HepG2 (cell line): Measurements from ENCODE around the gene PODXL. TPM values are rescaled to one million over a fixed set of nuclear protein-coding genes. Genes with fewer than 3 reads are reported as not detected.

Experiments
- ARNTL ChIP-seq: sonication (generic); formaldehyde crosslinking; IDR thresholded peaks from 2 replicates; pipeline ENCODE4 v1.4.0; 2020; ENCODE audit warnings: mild to moderate bottlenecking, missing genetic modification reagents
- ELF3 ChIP-seq: IDR thresholded peaks from 2 replicates; pipeline ENCODE4 v1.6.1; 2016; ENCODE audit warnings: missing genetic modification reagents, missing compliant biosample characterization
- MEIS1 ChIP-seq: sonication (generic); formaldehyde crosslinking; IDR thresholded peaks from 2 replicates; pipeline ENCODE4 v1.9.0; 2021; ENCODE audit warnings: mild to moderate bottlenecking, missing genetic modification reagents, moderate library complexity, borderline replicate concordance
- NR2F2 ChIP-seq: IDR thresholded peaks from 2 replicates; pipeline ENCODE4 v1.6.1; 2012; ENCODE audit warnings: low read depth, inconsistent platforms, borderline replicate concordance
- PHB2 ChIP-seq: fragments of 450-650 bp; IDR thresholded peaks from 2 replicates; pipeline ENCODE4 v1.6.1; 2018; ENCODE audit not compliant: partially characterized antibody
- RBAK ChIP-seq: sonication (generic); formaldehyde crosslinking; IDR thresholded peaks from 2 replicates; pipeline ENCODE4 v1.5.1; 2020; ENCODE audit warnings: mild to moderate bottlenecking, missing genetic modification reagents
- STAT5B ChIP-seq: sonication (generic); formaldehyde crosslinking; IDR thresholded peaks from 2 replicates; pipeline ENCODE4 v1.4.0; 2020; ENCODE audit warnings: missing genetic modification reagents
- TBX2 ChIP-seq: sonication (generic); formaldehyde crosslinking; IDR thresholded peaks from 2 replicates; pipeline ENCODE4 v1.5.0; 2020; ENCODE audit warnings: missing genetic modification reagents, mild to moderate bottlenecking, borderline replicate concordance
- TSC22D2 ChIP-seq: sonication (generic); formaldehyde crosslinking; IDR thresholded peaks from 2 replicates; pipeline ENCODE4 v1.5.1; 2020; ENCODE audit warnings: missing genetic modification reagents, mild to moderate bottlenecking, borderline replicate concordance
- ZBTB21 ChIP-seq: sonication (generic); formaldehyde crosslinking; IDR thresholded peaks from 2 replicates; pipeline ENCODE4 v1.4.0; 2020; ENCODE audit warnings: missing genetic modification reagents
- ZFX ChIP-seq: sonication (generic); formaldehyde crosslinking; IDR thresholded peaks from 2 replicates; pipeline ENCODE4 v1.4.0; 2020; ENCODE audit warnings: mild to moderate bottlenecking, low read depth, missing genetic modification reagents, moderate library complexity
- ZNF468 ChIP-seq: sonication (generic); formaldehyde crosslinking; IDR thresholded peaks from 2 replicates; pipeline ENCODE4 v1.8.0; 2022; ENCODE audit warnings: mild to moderate bottlenecking, moderate library complexity, missing genetic modification reagents
- ZNF510 ChIP-seq: sonication (generic); formaldehyde crosslinking; IDR thresholded peaks from 2 replicates; pipeline ENCODE4 v1.4.0; 2020; ENCODE audit warnings: low read depth, mild to moderate bottlenecking, missing genetic modification reagents
- ZNF558 ChIP-seq: sonication (generic); formaldehyde crosslinking; IDR thresholded peaks from 2 replicates; pipeline ENCODE4 v1.9.0; 2022; ENCODE audit warnings: mild to moderate bottlenecking, missing genetic modification reagents, borderline replicate concordance
- ZNF776 ChIP-seq: sonication (generic); formaldehyde crosslinking; IDR thresholded peaks from 2 replicates; pipeline ENCODE4 v1.4.0; 2020; ENCODE audit warnings: mild to moderate bottlenecking, missing genetic modification reagents
- ZNF781 ChIP-seq: sonication (generic); formaldehyde crosslinking; IDR thresholded peaks from 2 replicates; pipeline ENCODE4 v1.5.1; 2020; ENCODE audit warnings: borderline replicate concordance, mild to moderate bottlenecking, missing genetic modification reagents; ENCODE audit errors: not compliant biosample characterization
- ZNF792 ChIP-seq: IDR thresholded peaks from 2 replicates; pipeline ENCODE4 v1.6.1; 2016
- ZSCAN9 ChIP-seq: IDR thresholded peaks from 2 replicates; pipeline ENCODE4 v1.6.1; 2016; ENCODE audit warnings: borderline replicate concordance
- polyA plus RNA-seq, 8 experiments: library from polyadenylated mRNA; depleted of rRNA in 3 of 8; stranded (reverse) in 7 of 8; unstranded in 1 of 8; fragments of >200 nt; fragmentation: Illumina TruSeq in 4 of 8; extraction: Trizol in 4 of 8; gene quantifications; 2 replicates each; pipeline versions ENCODE4 v1.2.1 to v1.2.3, GENCODE V29; 2011 to 2016; ENCODE audit warnings: low read depth in 4 of 8, missing spikeins in 1 of 8, mixed read lengths in 1 of 8; ENCODE audit not compliant: insufficient read depth in 1 of 8
- total RNA-seq, 5 experiments: library from RNA; depleted of rRNA; stranded (reverse); fragments of >200 nt; fragmentation: Illumina TruSeq; extraction: Trizol; gene quantifications; 2 replicates each; pipeline ENCODE4 v1.2.3, GENCODE V29; 2016; ENCODE audit warnings: low read depth in 1 of 5
- TF ChIP-seq, protein P1 (sequence below): IDR thresholded peaks from 2 replicates; pipeline ENCODE4 v1.4.0; 2020; ENCODE audit warnings: mild to moderate bottlenecking, missing genetic modification reagents
- TF ChIP-seq, protein P2 (sequence below): sonication (generic); formaldehyde crosslinking; IDR thresholded peaks from 2 replicates; pipeline ENCODE4 v1.4.0; 2020; ENCODE audit warnings: mild to moderate bottlenecking, low read depth, missing genetic modification reagents
- TF ChIP-seq, protein P3 (sequence below): sonication (generic); IDR thresholded peaks from 2 replicates; pipeline ENCODE4 v1.6.1; 2016; ENCODE audit warnings: low read depth, borderline replicate concordance
- TF ChIP-seq, protein P4 (sequence below): sonication (generic); formaldehyde crosslinking; IDR thresholded peaks from 2 replicates; pipeline ENCODE4 v1.4.0; 2020; ENCODE audit warnings: missing genetic modification reagents
- TF ChIP-seq, protein P5 (sequence below): sonication (generic); formaldehyde crosslinking; IDR thresholded peaks from 2 replicates; pipeline ENCODE4 v1.4.0; 2020; ENCODE audit warnings: mild to moderate bottlenecking, missing genetic modification reagents
- TF ChIP-seq, protein P6 (sequence below): sonication (generic); formaldehyde crosslinking; IDR thresholded peaks from 2 replicates; pipeline ENCODE4 v1.8.0; 2022; ENCODE audit warnings: missing genetic modification reagents, mild to moderate bottlenecking, borderline replicate concordance

PODXL gene
- total and polyA plus RNA-seq, 2 of the 13 experiments (the other 11 are each of a cell fraction or from before 2014, with no cell fraction given) = 0.22 to 0.54 TPM

DNA sequence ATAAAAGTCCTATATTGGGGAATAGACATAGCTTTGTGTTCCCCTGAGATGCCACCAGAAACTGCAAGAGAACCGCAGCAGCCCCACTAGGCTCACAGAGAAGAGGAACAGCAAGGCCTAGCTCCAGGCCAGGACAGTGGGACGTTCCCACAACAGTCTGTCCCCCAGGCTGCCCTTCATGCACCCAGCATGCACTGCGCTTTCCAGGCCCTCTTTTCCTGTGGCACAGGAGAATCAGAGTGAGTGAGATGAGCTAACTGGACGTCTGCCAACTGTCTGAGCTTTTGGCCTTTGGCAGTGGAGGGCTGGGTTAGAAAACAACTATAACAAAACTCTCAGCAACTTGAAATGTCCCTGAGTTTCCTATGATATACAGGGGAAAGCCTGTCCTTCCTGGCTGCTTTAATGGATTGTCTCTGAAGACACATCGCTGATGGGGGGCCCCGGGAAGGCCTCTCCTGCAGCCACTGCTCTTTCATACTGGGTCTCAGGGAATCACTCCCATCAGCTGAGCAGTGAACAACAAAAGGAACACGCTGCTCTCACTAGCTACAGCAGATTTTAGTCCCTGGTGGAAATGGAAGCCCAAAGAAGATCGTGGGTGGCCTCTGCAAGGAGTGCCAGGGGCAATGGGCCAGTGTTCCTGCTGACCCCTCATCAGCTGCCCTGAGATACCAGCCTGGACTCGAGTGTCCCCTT, 53.5 kb downstream of the PODXL start (continued):
- TF ChIP-seq, protein P1, sequence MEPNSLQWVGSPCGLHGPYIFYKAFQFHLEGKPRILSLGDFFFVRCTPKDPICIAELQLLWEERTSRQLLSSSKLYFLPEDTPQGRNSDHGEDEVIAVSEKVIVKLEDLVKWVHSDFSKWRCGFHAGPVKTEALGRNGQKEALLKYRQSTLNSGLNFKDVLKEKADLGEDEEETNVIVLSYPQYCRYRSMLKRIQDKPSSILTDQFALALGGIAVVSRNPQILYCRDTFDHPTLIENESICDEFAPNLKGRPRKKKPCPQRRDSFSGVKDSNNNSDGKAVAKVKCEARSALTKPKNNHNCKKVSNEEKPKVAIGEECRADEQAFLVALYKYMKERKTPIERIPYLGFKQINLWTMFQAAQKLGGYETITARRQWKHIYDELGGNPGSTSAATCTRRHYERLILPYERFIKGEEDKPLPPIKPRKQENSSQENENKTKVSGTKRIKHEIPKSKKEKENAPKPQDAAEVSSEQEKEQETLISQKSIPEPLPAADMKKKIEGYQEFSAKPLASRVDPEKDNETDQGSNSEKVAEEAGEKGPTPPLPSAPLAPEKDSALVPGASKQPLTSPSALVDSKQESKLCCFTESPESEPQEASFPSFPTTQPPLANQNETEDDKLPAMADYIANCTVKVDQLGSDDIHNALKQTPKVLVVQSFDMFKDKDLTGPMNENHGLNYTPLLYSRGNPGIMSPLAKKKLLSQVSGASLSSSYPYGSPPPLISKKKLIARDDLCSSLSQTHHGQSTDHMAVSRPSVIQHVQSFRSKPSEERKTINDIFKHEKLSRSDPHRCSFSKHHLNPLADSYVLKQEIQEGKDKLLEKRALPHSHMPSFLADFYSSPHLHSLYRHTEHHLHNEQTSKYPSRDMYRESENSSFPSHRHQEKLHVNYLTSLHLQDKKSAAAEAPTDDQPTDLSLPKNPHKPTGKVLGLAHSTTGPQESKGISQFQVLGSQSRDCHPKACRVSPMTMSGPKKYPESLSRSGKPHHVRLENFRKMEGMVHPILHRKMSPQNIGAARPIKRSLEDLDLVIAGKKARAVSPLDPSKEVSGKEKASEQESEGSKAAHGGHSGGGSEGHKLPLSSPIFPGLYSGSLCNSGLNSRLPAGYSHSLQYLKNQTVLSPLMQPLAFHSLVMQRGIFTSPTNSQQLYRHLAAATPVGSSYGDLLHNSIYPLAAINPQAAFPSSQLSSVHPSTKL (CRISPR knock-in tag) = no peak
- TF ChIP-seq MEIS1 (CRISPR knock-in tag) (no peak), NR2F2 (no peak), ZNF776 (CRISPR knock-in tag) (no peak), STAT5B (no peak), RBAK (CRISPR knock-in tag) (no peak), ZNF558 (CRISPR knock-in tag) (0 out of 2 replicates have a peak, but pooled peaks have one; percentile 37), ARNTL (CRISPR knock-in tag) (no peak), ZNF468 (CRISPR knock-in tag) (no peak), ZNF781 (CRISPR knock-in tag) (no peak), ZSCAN9 (CRISPR knock-in tag) (no peak), ZBTB21 (CRISPR knock-in tag) (no peak), PHB2 (no peak), TSC22D2 (CRISPR knock-in tag) (no peak), ZNF510 (CRISPR knock-in tag) (no peak), ZFX (peak; percentile 81), TBX2 (CRISPR knock-in tag) (no peak), ZNF792 (CRISPR knock-in tag) (no peak), ELF3 (CRISPR knock-in tag) (no peak)
- TF ChIP-seq, protein P2, sequence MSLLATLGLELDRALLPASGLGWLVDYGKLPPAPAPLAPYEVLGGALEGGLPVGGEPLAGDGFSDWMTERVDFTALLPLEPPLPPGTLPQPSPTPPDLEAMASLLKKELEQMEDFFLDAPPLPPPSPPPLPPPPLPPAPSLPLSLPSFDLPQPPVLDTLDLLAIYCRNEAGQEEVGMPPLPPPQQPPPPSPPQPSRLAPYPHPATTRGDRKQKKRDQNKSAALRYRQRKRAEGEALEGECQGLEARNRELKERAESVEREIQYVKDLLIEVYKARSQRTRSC = no peak
- TF ChIP-seq, protein P3, sequence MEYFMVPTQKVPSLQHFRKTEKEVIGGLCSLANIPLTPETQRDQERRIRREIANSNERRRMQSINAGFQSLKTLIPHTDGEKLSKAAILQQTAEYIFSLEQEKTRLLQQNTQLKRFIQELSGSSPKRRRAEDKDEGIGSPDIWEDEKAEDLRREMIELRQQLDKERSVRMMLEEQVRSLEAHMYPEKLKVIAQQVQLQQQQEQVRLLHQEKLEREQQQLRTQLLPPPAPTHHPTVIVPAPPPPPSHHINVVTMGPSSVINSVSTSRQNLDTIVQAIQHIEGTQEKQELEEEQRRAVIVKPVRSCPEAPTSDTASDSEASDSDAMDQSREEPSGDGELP = no peak; the same call in 1 of the 2 replicates
- TF ChIP-seq, protein P4, sequence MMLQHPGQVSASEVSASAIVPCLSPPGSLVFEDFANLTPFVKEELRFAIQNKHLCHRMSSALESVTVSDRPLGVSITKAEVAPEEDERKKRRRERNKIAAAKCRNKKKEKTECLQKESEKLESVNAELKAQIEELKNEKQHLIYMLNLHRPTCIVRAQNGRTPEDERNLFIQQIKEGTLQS (CRISPR knock-in tag) = no peak
- TF ChIP-seq, protein P5, sequence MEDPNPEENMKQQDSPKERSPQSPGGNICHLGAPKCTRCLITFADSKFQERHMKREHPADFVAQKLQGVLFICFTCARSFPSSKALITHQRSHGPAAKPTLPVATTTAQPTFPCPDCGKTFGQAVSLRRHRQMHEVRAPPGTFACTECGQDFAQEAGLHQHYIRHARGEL = no peak
- TF ChIP-seq, protein P6, sequence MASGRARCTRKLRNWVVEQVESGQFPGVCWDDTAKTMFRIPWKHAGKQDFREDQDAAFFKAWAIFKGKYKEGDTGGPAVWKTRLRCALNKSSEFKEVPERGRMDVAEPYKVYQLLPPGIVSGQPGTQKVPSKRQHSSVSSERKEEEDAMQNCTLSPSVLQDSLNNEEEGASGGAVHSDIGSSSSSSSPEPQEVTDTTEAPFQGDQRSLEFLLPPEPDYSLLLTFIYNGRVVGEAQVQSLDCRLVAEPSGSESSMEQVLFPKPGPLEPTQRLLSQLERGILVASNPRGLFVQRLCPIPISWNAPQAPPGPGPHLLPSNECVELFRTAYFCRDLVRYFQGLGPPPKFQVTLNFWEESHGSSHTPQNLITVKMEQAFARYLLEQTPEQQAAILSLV (CRISPR knock-in tag) = no peak
